Testis (tissue), 2 donors: ENCODE measurements around the gene PPFIA4.
"Not testable (repeated sequence)": the region's sequence is repeated elsewhere in the genome, so short reads cannot be mapped to it uniquely, and the experiment has no call there.

ENCODE experiments used
- CTCF ChIP-seq, 3 experiments: fragments of 450-650 bp in 2 of 3; fragments of 200-600 bp in 1 of 3; sonication (generic) in 1 of 3; IDR thresholded peaks; one replicate each; pipeline ENCODE4 v1.5.1; 2016 to 2019; ENCODE audit warnings: antibody characterized with exemption in 3 of 3, mild to moderate bottlenecking in 2 of 3, moderate library complexity in 1 of 3
- POLR2A ChIP-seq: fragments of 450-650 bp; IDR thresholded peaks from one replicate; pipeline ENCODE4 v1.6.1; 2017; ENCODE audit warnings: antibody characterized with exemption, mild to moderate bottlenecking, moderate library complexity

DNA sequence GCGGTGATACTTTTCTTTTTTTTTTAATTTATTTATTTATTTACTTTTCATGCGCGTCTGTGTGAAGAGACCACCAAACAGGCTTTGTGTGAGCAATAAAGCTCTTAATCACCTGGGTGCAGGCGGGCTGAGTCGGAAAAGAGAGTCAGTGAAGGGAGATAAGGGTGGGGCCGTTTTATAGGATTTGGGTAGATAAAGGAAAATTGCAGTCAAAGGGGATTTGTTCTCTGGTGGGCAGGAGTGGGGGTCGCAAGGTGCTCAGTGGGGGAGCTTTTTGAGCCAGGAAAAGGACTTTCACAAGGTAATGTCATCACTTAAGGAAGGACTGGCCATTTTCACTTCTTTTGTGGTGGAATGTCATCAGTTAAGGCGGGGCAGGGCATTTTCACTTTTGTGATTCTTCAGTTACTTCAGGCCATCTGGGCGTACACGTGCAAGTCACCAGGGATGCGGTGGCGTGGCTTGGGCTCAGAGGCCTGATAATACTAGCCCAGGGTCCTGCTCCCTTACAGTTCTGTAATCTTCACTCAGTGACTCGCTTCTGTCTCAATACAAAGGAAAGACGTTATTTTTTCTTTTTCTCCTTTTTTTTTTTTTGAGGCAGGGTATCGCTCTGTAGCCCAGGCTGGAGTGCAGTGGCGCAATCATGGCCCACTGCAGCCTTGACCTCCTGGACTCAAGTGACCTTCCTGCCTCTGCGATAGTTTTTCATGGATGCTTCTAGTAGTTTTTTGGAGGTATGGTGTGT is 20.7 kb upstream of the PPFIA4 start:
- not testable (repeated sequence) for TF ChIP-seq CTCF (IDR thresholded peaks at IDR 0.05); POLR2A
